Stimulated activated CD4-positive, alpha-beta T cell treated with anti-CD3 and anti-CD28 coated beads, Interleukin-1b, Interleukin-23, amount 100 ng/mL, for 1 hour (primary cell): ENCODE measurements around the gene ABCA9.
"Not testable (repeated sequence)": the region's sequence is repeated elsewhere in the genome, so short reads cannot be mapped to it uniquely, and the experiment has no call there.

Experiments used
- DNase-seq, 2 donors: peaks; one replicate each; pipeline ENCODE4 v3.0.0-alpha.2; 2020; ENCODE audit warnings: low read depth in 2 of 2

The ABCA9 gene

GRCh38 chr17:68955181-68955841, 105.4 kb downstream of the ABCA9 start, which contains the start of gene ABCA8:
ABCA8 (minus strand) TSS chr17:68955392; CDS start chr17:68942034, 13,358 bp downstream.
- DNase-seq = no peak

- no peak for DNase-seq
Observed at GRCh38 chr17:68954146-68954896, 106.4 kb downstream of the ABCA9 start.

- DNase-seq = no peak
Observed at GRCh38 chr17:68953340-68953997, 107.3 kb downstream of the ABCA9 start.

GRCh38 chr17:68950725-68951124, 110.0 kb downstream of the ABCA9 start:
- DNase-seq = no peak

- DNase-seq = not testable (repeated sequence)
Observed at GRCh38 chr17:68947868-68948267, 112.9 kb downstream of the ABCA9 start.

- DNase-seq = no peak
Observed at GRCh38 chr17:68944435-68945035, 116.2 kb downstream of the ABCA9 start.

GRCh38 chr17:68943812-68944182, 116.9 kb downstream of the ABCA9 start:
- DNase-seq = not testable (repeated sequence)

GRCh38 chr17:68943123-68943811, 117.5 kb downstream of the ABCA9 start:
- no peak for DNase-seq

- DNase-seq = no peak
Observed at GRCh38 chr17:68942389-68942788, 118.3 kb downstream of the ABCA9 start.

- DNase-seq = no peak
Observed at GRCh38 chr17:68941761-68942160, 119.0 kb downstream of the ABCA9 start.

- DNase-seq = no peak
Observed at GRCh38 chr17:68939195-68939594, 121.5 kb downstream of the ABCA9 start.

GRCh38 chr17:68937890-68938514, 122.7 kb downstream of the ABCA9 start:
- DNase-seq = no peak

- DNase-seq = no peak
Observed at GRCh38 chr17:68927516-68927915, 133.2 kb downstream of the ABCA9 start.

GRCh38 chr17:68924793-68925720, 135.7 kb downstream of the ABCA9 start:
- DNase-seq = no peak
